HG02870 (cell line): ENCODE results near the gene ACOT13.
"Not testable (repeated sequence)": the region's sequence is repeated elsewhere in the genome, so short reads cannot be mapped to it uniquely, and the experiment has no call there.

Experiments used
- ATAC-seq: cut with Tn5 transposase; IDR thresholded peaks from one replicate; pipeline ENCODE4 v1.9.1; 2021; ENCODE audit warnings: mild to moderate bottlenecking, moderate library complexity; ENCODE audit not compliant: unreplicated experiment

Gene ACOT13

GRCh38 chr6:24721461-24722215, 54.8 kb downstream of the ACOT13 start:
- ATAC-seq, result peak; percentile 58

GRCh38 chr6:24723270-24723669, 56.4 kb downstream of the ACOT13 start:
- no peak for ATAC-seq

- not testable (repeated sequence) for ATAC-seq
Measured at GRCh38 chr6:24730653-24731052, 63.8 kb downstream of the ACOT13 start.

GRCh38 chr6:24731456-24732134, 64.7 kb downstream of the ACOT13 start:
- not testable (repeated sequence) for ATAC-seq

- no peak for ATAC-seq
Measured at GRCh38 chr6:24734166-24734565, 67.3 kb downstream of the ACOT13 start.

- not testable (repeated sequence) for ATAC-seq
Measured at GRCh38 chr6:24734710-24735109, 67.8 kb downstream of the ACOT13 start.

GRCh38 chr6:24738741-24739140, 71.9 kb downstream of the ACOT13 start:
- ATAC-seq, result no peak

- ATAC-seq, result no peak
Measured at GRCh38 chr6:24740861-24741260, 74.0 kb downstream of the ACOT13 start.

- no peak for ATAC-seq
Measured at GRCh38 chr6:24742216-24742738, 75.4 kb downstream of the ACOT13 start.

GRCh38 chr6:24743265-24743943, 76.5 kb downstream of the ACOT13 start:
- peak; percentile 90 for ATAC-seq

GRCh38 chr6:24743944-24744335, 77.1 kb downstream of the ACOT13 start:
- ATAC-seq, result peak; percentile 34

GRCh38 chr6:24744911-24745310, 78.0 kb downstream of the ACOT13 start:
- no peak for ATAC-seq

- ATAC-seq, result no peak
Measured at GRCh38 chr6:24749297-24749696, 82.4 kb downstream of the ACOT13 start.

GRCh38 chr6:24750878-24751277, 84.0 kb downstream of the ACOT13 start:
- not testable (repeated sequence) for ATAC-seq

GRCh38 chr6:24752503-24752902, 85.6 kb downstream of the ACOT13 start:
- no peak for ATAC-seq

- no peak for ATAC-seq
Measured at GRCh38 chr6:24752917-24753492, 86.1 kb downstream of the ACOT13 start.

GRCh38 chr6:24753545-24753944, 86.7 kb downstream of the ACOT13 start:
- ATAC-seq, result no peak

- ATAC-seq, result not testable (repeated sequence)
Measured at GRCh38 chr6:24754378-24754777, 87.5 kb downstream of the ACOT13 start.
